Stomach (tissue), 4 donors: Measurements from ENCODE around the gene QRFP.

Source experiments
- POLR2A ChIP-seq, 4 donors: fragments of 450-650 bp; IDR thresholded peaks; one replicate each; pipeline ENCODE4 v1.6.1; 2016; ENCODE audit warnings: antibody characterized with exemption in 4 of 4, control low read depth in 2 of 4, mild to moderate bottlenecking in 1 of 4, moderate library complexity in 1 of 4
- TF ChIP-seq, protein P1 (sequence below), 7 experiments: fragments of 450-650 bp in 4 of 7; fragments of 200-600 bp in 3 of 7; sonication (generic) in 3 of 7; IDR thresholded peaks; one replicate each; pipeline ENCODE4 v1.5.1; 2016 to 2019; ENCODE audit warnings: antibody characterized with exemption in 7 of 7, control low read depth in 2 of 7, mild to moderate bottlenecking in 1 of 7

DNA sequence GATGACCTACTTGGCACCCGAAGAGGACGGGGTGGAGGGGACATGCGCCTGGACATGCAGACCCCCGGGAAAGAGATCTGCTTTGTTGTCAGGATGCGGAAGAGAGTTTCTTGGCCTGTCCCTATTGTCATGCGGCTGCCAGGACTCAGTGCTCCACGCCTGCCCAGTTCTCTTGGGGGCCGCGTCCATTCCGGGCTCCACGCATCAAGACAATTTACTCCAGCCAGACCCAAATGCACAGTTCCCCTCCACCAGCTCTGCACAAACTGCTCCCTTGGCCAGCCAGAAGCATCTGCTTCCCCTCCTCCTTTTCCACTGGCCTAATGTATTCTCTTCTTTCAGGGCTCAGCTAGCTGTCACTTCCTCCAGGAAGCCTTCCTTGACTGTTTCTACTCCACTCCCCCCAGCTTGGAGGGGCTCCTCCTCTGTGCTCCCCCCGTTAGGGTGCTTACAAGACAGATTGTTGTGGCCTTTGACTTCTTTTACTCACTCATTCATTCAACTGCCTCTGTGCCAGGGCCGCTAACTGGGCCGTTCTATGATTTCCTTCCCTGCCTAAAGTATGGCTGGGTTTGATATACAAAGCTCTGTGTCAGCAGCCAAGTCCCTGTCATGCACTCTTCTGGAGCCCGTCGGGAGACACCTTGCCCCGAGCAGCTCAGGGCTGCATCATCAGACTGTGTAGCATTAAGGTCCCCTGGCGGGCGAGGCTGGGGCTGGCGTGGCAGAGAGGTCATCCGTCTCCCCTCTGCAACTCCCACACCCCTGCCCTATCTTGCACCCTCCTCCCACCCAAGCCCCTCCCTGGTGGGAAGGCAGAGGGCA, 35.9 kb upstream of the QRFP start:
- TF ChIP-seq, protein P1, sequence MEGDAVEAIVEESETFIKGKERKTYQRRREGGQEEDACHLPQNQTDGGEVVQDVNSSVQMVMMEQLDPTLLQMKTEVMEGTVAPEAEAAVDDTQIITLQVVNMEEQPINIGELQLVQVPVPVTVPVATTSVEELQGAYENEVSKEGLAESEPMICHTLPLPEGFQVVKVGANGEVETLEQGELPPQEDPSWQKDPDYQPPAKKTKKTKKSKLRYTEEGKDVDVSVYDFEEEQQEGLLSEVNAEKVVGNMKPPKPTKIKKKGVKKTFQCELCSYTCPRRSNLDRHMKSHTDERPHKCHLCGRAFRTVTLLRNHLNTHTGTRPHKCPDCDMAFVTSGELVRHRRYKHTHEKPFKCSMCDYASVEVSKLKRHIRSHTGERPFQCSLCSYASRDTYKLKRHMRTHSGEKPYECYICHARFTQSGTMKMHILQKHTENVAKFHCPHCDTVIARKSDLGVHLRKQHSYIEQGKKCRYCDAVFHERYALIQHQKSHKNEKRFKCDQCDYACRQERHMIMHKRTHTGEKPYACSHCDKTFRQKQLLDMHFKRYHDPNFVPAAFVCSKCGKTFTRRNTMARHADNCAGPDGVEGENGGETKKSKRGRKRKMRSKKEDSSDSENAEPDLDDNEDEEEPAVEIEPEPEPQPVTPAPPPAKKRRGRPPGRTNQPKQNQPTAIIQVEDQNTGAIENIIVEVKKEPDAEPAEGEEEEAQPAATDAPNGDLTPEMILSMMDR (IDR thresholded peaks at IDR 0.05): no peak
- no peak for TF ChIP-seq POLR2A (IDR thresholded peaks at IDR 0.05)
